Memory B cell (primary cell): ENCODE data around the gene DESI1.

ENCODE experiments used
- ATAC-seq: fragments of 150-1000 bp; cut with Tn5 transposase; 2 replicates; pipeline ENCODE4 v1.10.0; 2021; ENCODE audit warnings: low read depth, mild to moderate bottlenecking, moderate library complexity
- DNase-seq, 2 donors: peaks; one replicate each; pipeline ENCODE4 v3.0.0; 2022; ENCODE audit warnings: low spot score in 2 of 2
- H3K27ac Mint-ChIP-seq: one replicate; pipeline ENCODE4 v1.8.0; 2022; ENCODE audit warnings: mild to moderate bottlenecking, moderate library complexity, mixed read lengths
- H3K27me3 Mint-ChIP-seq: one replicate; pipeline ENCODE4 v1.8.0; 2022; ENCODE audit warnings: mixed read lengths
- H3K36me3 Mint-ChIP-seq: one replicate; pipeline ENCODE4 v1.8.0; 2022; ENCODE audit warnings: mild to moderate bottlenecking, mixed read lengths
- H3K4me1 Mint-ChIP-seq: one replicate; pipeline ENCODE4 v1.8.0; 2022; ENCODE audit warnings: mixed read lengths
- H3K4me3 Mint-ChIP-seq: one replicate; pipeline ENCODE4 v1.8.0; 2022; ENCODE audit warnings: mild to moderate bottlenecking, moderate library complexity, mixed read lengths
- H3K9me3 Mint-ChIP-seq: one replicate; pipeline ENCODE4 v1.8.0; 2022; ENCODE audit warnings: mixed read lengths

The DESI1 gene

DNA sequence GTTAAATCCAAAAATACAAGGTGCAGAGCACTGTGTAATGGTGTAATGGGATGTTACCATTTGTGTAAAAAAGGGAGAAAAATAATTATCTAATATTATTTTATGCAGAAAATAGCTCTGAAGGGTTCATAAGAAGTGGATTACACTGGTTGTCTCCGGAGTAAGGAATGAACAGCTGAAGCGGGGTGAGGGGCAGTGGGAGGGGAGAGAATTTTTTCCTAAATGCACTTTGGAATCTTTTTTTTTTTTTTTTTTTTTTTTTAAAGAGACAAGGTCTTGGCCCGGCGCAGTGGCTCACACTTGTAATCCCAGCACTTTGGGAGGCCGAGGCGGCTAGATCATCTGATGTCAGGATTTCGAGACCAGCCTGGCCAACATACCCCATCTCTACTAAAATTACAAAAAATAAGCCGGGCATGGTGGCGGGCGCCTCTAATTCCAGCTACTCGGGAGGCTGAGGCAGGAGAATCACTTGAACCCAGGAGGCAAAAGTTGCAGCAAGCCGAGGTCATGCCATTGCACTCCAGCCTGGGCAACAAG, 69.8 kb downstream of the DESI1 start:
- Mint-ChIP-seq H3K27me3 (no peaks in the 10 kb centered on the region), H3K36me3 (no peaks in the 10 kb centered on the region), H3K4me1 (no peaks in the 10 kb centered on the region), H3K27ac (no peak overlapping the region), H3K9me3 (no peaks in the 10 kb centered on the region), H3K4me3 (no peak overlapping the region)
- ATAC-seq (no peak), DNase-seq (no peak)

DNA sequence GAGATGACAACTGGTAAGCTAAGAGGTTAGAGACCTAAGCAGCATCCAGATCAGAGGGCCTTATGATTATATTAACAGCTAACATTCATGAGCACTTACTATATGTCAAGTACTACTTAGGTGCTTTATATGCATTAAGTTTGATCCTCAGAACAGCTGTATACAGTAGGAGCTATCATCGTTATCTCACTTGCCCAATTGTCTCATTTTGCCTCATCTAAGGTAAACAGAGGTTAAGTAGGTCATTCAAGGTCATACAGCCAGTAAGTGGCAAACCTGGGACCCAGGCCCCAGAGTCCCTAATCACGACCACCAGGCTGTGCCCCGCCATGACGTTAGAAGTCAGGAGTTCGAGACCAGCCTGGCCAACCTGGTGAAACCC, 72.0 kb downstream of the DESI1 start:
- ATAC-seq = no peak
- H3K4me3 Mint-ChIP-seq = no peak overlapping the region
- no peaks in the 10 kb centered on the region for H3K36me3 Mint-ChIP-seq
- no peak overlapping the region for H3K27ac Mint-ChIP-seq
- peaks cover 10% of the 10 kb centered on the region for H3K4me1 Mint-ChIP-seq
- no peaks in the 10 kb centered on the region for H3K9me3 Mint-ChIP-seq
- DNase-seq = no peak
- no peaks in the 10 kb centered on the region for H3K27me3 Mint-ChIP-seq
